Activated CD8-positive, alpha-beta memory T cell treated with anti-CD3 and anti-CD28 coated beads, Interleukin-2, amount 50 U/mL, for 24 hours (primary cell): Measurements from ENCODE around the gene CDKN2D.
A peak's percentile ranks its signal among the peaks of the same experiment; 100 is the strongest.

Experiments
- DNase-seq: peaks from one replicate; pipeline ENCODE4 v3.0.0-alpha.2; 2020; ENCODE audit errors: extremely low read depth

Gene CDKN2D

DNA sequence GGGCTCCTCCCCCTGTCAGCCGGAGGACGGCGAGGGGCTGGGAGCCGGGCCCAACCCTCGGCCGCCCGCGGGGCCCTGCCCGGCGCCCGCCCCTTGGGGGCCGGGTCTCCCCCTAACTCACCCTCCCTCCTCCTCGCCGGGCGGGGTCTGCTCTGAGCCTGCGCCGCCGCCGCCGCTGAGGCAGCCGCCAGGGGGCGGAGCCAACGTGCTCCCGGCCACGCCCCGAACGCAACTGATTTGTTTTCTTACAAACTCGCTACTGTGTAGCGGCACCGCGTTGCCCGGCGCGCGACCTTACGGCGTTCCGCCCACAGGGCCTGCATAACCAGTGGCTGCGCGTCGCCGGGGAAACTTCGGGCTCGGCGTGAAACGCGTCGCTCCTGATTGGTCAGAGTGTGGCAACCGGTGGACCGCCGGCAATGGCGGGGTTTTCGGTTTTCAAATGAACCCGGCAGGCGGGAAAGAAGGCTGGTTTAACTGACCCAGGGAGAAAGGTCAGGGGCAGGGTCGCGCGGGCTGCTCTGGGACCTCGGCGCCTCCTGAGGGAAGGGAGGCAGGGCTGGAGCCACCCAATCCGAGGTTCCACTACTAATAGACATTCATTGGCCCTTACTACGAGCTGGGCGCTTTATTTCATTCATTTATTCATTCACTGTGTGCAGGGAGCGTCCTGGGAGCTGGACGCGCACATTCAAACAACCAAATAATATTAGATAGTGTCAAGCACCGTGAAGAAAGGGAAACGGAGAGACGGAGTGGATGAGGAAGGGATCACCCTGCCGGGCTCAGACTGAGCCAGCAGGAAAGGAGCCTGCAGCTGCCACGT is at the start of gene CDKN2D:
TSS of gene CDKN2D (minus strand) at position 154 of the 826 bp plus-strand sequence. CDS start 326 bp downstream, outside the sequence.
- peak; percentile 99 for DNase-seq

GRCh38 chr19:10617409-10618121 is 48.8 kb upstream of the CDKN2D start:
- no peak for DNase-seq

GRCh38 chr19:10615429-10616023 is 46.7 kb upstream of the CDKN2D start:
- no peak for DNase-seq

- DNase-seq, result no peak
Observed at GRCh38 chr19:10612499-10613119, 43.8 kb upstream of the CDKN2D start.

- no peak for DNase-seq
Observed at GRCh38 chr19:10611907-10612306, 43.1 kb upstream of the CDKN2D start.

DNA sequence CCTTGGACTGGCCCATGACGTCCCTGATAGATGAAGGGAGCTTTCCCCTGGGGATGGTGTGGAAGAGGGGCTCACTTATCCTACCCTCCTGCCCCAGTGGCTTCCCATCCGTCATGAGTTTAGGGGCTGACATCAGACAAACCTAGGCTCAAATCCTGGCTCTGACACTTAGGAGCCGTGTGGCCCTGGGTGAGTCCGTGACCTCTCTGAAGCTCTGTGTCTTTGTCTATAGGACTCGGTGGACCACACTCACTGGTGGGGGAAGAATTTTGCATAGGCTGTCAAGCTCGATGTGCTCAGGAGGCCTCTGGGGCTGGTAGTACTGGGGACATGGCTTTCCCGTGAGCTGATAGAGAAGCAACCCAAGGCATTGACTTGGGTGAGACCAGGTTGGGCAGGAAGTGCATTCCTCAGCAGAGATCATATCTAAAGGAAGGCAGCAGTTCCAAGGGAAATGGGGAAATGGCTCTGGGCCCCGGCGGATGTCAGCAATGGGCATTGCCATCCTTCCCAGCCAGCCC is 35.7 kb upstream of the CDKN2D start:
- DNase-seq, result no peak

DNA sequence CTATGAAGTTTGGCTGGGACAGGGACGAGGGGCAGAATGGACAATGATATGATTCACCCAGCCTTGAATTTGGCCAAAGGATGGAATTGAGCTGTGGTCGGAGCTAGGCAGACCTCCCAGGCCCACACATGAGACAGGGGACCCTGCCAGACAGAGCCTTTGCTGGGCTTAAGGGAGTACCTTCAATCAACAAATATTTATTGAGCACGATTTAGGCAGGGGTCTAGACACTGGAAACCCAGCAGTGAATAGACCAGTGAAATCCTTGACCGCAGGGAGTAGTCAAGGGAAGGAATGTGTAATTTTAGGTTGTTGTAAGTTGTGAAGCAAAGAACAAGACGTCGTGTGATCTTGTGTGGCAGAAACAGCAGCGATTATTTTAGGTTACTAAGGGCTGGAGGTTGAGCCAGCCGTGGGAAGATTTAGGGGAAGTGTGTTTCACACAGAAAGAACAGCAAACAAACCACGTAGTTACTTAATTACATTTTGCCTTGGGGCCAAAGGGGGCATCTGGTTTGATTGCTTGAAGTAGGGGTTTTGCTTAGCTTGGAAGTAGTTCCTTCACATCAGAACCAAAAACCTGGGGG is 35.2 kb upstream of the CDKN2D start:
- no peak for DNase-seq

- peak; percentile 30 for DNase-seq
Observed at GRCh38 chr19:10603084-10603872, 34.5 kb upstream of the CDKN2D start.

DNA sequence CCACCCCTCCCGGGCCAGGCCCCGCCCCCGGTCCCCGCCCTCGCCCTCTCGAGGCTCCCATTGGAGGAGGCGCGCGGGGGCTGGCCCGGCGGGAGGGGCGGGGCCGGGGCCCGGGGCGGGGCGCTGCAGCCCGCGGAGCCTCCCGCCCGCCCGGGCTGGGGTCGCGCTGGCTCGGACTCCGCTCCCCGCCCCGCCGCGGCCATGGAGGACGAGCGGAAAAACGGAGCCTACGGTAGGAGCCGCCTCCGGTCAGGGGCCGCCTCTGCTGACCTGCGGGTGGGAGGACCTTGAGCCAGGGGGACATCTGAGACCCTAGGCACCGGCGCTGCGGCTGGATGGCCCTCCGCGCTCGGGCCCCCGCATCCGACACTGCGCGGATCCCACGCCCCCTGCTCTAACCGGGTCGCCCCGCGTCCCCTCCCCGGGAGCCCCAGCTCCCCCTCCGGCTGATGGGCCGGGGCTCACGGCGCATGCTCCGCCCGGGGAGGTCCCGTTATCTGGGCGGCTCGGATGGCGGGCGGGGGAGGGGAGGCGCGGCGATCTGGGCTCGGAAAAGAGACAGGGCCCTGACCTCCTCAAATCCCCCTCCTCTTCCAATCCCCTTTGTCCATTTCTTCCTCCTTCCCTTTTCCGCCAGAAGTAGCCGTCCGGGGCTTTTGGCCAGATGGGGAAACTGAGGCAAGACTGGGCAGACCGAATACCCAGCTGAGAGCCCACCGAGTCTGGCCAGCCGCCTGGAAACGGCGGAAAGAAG is 33.7 kb upstream of the CDKN2D start:
- DNase-seq, result peak; percentile 61

GRCh38 chr19:10601999-10602329 is 33.2 kb upstream of the CDKN2D start:
- DNase-seq, result no peak

DNA sequence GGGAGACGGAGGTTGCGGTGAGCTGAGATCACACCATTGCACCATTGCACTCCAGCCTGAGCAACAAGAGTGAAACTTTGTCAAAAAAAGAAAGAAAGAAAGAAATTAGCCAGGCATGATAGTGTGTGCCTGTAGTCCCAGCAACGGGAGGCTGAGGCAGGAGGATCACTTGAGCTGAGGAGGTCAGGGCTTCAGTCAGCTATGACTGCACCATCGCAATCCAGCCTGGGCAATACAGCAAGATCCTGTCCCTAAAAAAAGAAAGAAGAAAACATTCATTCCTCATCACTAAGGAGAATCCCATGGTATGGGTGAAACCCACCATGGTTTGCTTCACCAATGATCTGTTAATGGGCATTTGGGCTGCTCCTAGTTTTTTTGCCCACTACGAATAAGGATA is 31.4 kb upstream of the CDKN2D start:
- DNase-seq, result no peak

GRCh38 chr19:10593820-10594637 is 25.2 kb upstream of the CDKN2D start:
- DNase-seq, result no peak

DNA sequence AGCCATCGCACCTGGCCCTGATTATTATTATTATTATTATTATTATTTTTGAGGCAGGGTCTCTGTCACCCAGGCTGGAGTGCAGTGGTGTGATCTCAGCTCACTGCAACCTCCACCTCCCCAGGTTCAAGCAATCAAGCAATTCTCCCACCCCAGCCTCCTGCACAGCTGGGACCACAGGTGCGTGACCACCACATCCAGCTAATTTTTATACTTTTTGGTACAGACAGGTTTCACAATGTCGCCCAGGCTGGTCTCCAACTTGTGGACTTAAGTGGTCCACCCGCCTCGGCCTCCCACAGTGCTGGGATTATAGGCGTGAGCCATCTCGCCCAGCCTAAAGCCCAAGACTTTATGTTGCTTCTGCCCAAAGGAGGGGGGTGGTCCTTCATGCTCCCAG is 24.4 kb upstream of the CDKN2D start:
- DNase-seq, result no peak

GRCh38 chr19:10587839-10588150 is 19.0 kb upstream of the CDKN2D start:
- no peak for DNase-seq

- no peak for DNase-seq
Observed at GRCh38 chr19:10587022-10587838, 18.5 kb upstream of the CDKN2D start, which contains the start of gene AP1M2. Gene AP1M2 (minus strand): TSS chr19:10587312. CDS start chr19:10587231, 81 bp downstream.

DNA sequence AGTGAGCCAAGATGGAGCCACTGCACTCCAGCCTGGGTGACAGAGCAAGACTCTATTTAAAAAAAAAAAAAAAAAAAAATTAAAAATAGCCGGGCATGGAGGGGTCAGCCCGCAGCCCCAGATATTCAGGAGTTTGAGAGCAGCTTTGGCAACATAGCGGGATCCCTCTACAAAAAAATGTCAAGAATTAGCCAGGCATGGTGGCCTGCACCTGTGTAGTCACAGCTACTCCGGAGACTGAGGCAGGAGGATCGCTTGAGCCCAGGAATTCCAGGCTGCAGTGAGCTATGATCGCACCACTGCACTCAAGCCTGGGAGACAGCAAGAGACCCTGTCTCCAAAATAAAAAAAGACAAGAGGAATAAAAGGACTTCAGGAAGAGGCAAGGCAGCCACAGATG is 17.6 kb upstream of the CDKN2D start:
- no peak for DNase-seq

- DNase-seq, result no peak
Observed at GRCh38 chr19:10583036-10583776, 14.4 kb upstream of the CDKN2D start.

GRCh38 chr19:10582091-10582490 is 13.3 kb upstream of the CDKN2D start:
- no peak for DNase-seq
